Measurements from ENCODE around the gene BTG1. TPM values are rescaled to one million over a fixed set of nuclear protein-coding genes. Genes with fewer than 3 reads are reported as not detected.
"Not testable (repeated sequence)": the region's sequence is repeated elsewhere in the genome, so short reads cannot be mapped to it uniquely, and the experiment has no call there.

BTG1 gene
- total RNA-seq, 1 donor from 2014 or later = 72.2 TPM

- no peaks in the 10 kb centered on the region for H3K36me3 Mint-ChIP-seq (ENCODE audit: unreplicated experiment)
- TF ChIP-seq CTCF (IDR thresholded peaks at IDR 0.05; ENCODE audit: partially characterized antibody, unreplicated experiment) = no peak
- H3K27me3 Mint-ChIP-seq (ENCODE audit: unreplicated experiment) = no peaks in the 10 kb centered on the region
- no peaks in the 10 kb centered on the region for H3K9me3 Mint-ChIP-seq (ENCODE audit: unreplicated experiment)
- H3K27ac Mint-ChIP-seq (ENCODE audit: unreplicated experiment) = peak overlapping the region; percentile 73
- peak overlapping the region; percentile 88 for H3K4me3 Mint-ChIP-seq (ENCODE audit: unreplicated experiment)
- no peak for DNase-seq
- peaks cover 45% of the 10 kb centered on the region for H3K4me1 Mint-ChIP-seq (ENCODE audit: low read depth, unreplicated experiment)
Observed at GRCh38 chr12:92136026-92136730, 9.5 kb downstream of the BTG1 start.

- not testable (repeated sequence) for H3K4me3 Mint-ChIP-seq (ENCODE audit: unreplicated experiment); H3K36me3 Mint-ChIP-seq (ENCODE audit: unreplicated experiment); H3K27me3 Mint-ChIP-seq (ENCODE audit: unreplicated experiment); H3K9me3 Mint-ChIP-seq (ENCODE audit: unreplicated experiment); H3K27ac Mint-ChIP-seq (ENCODE audit: unreplicated experiment); DNase-seq
- peaks cover 47% of the 10 kb centered on the region for H3K4me1 Mint-ChIP-seq (ENCODE audit: low read depth, unreplicated experiment)
Observed at GRCh38 chr12:92135541-92135940, 10.1 kb downstream of the BTG1 start.

- Mint-ChIP-seq H3K9me3 (ENCODE audit: unreplicated experiment) (no peaks in the 10 kb centered on the region), H3K27ac (ENCODE audit: unreplicated experiment) (no peak overlapping the region), H3K4me3 (ENCODE audit: unreplicated experiment) (peak overlapping the region; percentile 72), H3K27me3 (ENCODE audit: unreplicated experiment) (no peaks in the 10 kb centered on the region), H3K4me1 (ENCODE audit: low read depth, unreplicated experiment) (peaks cover 45% of the 10 kb centered on the region), H3K36me3 (ENCODE audit: unreplicated experiment) (no peaks in the 10 kb centered on the region)
- no peak for TF ChIP-seq CTCF (IDR thresholded peaks at IDR 0.05; ENCODE audit: partially characterized antibody, unreplicated experiment)
- DNase-seq = no peak
Observed at GRCh38 chr12:92134638-92135274, 10.9 kb downstream of the BTG1 start.

GRCh38 chr12:92133795-92134637, 11.6 kb downstream of the BTG1 start:
- Mint-ChIP-seq H3K4me1 (ENCODE audit: low read depth, unreplicated experiment) (peaks cover 43% of the 10 kb centered on the region), H3K27me3 (ENCODE audit: unreplicated experiment) (no peaks in the 10 kb centered on the region), H3K4me3 (ENCODE audit: unreplicated experiment) (peak overlapping the region; percentile 72), H3K36me3 (ENCODE audit: unreplicated experiment) (no peaks in the 10 kb centered on the region), H3K27ac (ENCODE audit: unreplicated experiment) (peak overlapping the region; percentile 53), H3K9me3 (ENCODE audit: unreplicated experiment) (no peaks in the 10 kb centered on the region)
- TF ChIP-seq CTCF (IDR thresholded peaks at IDR 0.05; ENCODE audit: partially characterized antibody, unreplicated experiment) = no peak
- no peak for DNase-seq

- peak overlapping the region; percentile 32 for H3K4me3 Mint-ChIP-seq (ENCODE audit: unreplicated experiment)
- no peaks in the 10 kb centered on the region for H3K27me3 Mint-ChIP-seq (ENCODE audit: unreplicated experiment)
- peak overlapping the region; percentile 45 for H3K27ac Mint-ChIP-seq (ENCODE audit: unreplicated experiment)
- H3K9me3 Mint-ChIP-seq (ENCODE audit: unreplicated experiment) = no peaks in the 10 kb centered on the region
- TF ChIP-seq CTCF (IDR thresholded peaks at IDR 0.05; ENCODE audit: partially characterized antibody, unreplicated experiment) = no peak
- H3K4me1 Mint-ChIP-seq (ENCODE audit: low read depth, unreplicated experiment) = peaks cover 43% of the 10 kb centered on the region
- no peaks in the 10 kb centered on the region for H3K36me3 Mint-ChIP-seq (ENCODE audit: unreplicated experiment)
- DNase-seq = no peak
Observed at GRCh38 chr12:92133171-92133570, 12.5 kb downstream of the BTG1 start.

All from glutamatergic neuron (in vitro differentiated cells).